Right ventricle myocardium inferior (tissue), 1 donor: ENCODE measurements around the gene TBX18. TPM values are rescaled to one million over a fixed set of nuclear protein-coding genes. Genes with fewer than 3 reads are reported as not detected.
A peak's percentile ranks its signal among the peaks of the same experiment; 100 is the strongest.

Experiments
- ATAC-seq: fragments of 200-7000 bp; cut with Tn5 transposase; one replicate; pipeline ENCODE4 v1.9.1; 2020; ENCODE audit warnings: mild to moderate bottlenecking, moderate library complexity
- DNase-seq: peaks from one replicate; pipeline ENCODE4 v3.0.0; 2021; ENCODE audit errors: missing footprints
- intact Hi-C: fragments of 100-400 bp; cut with DNase I; formaldehyde crosslinking; loops from one replicate; pipeline ENCODE4 v1.11.0; 2022
- total RNA-seq: library from RNA; stranded (reverse); fragmentation: NEBNext Ultra II Directional; extraction: Animal tissue kit (Norgen Biotek cat#: 25700); gene quantifications from one replicate; pipeline ENCODE4 v1.2.1, GENCODE V29; 2021
- donor health status: DM: no; HTN: yes; CAD: no; lungs with severe emphysema.

The TBX18 gene
- total RNA-seq, 1 donor from 2014 or later: 8.4 TPM

DNA sequence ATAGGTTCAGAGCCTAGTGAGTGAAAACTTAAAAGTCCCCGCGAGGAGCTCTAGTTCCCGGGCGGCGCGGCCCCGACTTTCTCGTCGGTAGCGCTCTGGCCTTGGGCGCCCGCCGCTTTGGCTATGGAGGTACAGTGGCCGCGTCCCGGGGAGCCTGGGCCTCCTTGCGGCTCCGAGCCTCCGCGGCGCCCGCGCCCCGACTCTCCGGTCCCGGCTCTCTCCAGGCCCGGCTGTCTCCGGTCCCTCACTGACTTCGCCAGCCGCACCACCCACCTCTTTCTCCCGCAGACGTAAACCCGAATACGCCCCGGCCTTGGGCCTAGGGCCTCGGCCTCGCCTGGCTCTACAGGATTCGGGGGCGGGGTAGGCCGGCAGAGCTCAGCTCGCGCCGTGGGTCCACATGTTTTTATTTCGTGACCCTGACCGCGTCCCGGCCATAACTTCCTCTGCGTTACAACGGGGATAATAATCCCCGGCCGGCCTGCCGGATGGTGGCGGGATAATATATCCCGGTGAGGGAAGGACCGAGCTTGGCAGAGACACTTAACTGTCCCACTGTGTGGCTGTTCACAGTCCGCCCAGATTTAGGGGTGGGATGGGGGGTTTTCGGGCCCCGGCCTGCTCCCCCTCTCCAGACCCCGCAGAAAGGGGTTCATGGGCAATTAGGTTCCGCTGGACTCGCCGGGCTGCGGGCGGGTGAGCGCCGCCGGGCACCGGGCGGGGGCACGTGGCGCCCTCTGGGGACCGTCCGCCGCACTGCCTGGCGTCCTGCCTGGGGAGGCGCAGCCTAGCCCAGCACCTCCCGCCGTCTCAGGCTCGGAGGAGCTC lies 10.0 kb upstream of the TBX18 start:
- intact Hi-C loops: loop anchor here (5.0 to 10.0 kb wide), 2 partner anchors 240 to 352 kb away; no protein-coding TSS in a partner anchor
- DNase-seq (peak; percentile 76), ATAC-seq (peak; percentile 83)

DNA sequence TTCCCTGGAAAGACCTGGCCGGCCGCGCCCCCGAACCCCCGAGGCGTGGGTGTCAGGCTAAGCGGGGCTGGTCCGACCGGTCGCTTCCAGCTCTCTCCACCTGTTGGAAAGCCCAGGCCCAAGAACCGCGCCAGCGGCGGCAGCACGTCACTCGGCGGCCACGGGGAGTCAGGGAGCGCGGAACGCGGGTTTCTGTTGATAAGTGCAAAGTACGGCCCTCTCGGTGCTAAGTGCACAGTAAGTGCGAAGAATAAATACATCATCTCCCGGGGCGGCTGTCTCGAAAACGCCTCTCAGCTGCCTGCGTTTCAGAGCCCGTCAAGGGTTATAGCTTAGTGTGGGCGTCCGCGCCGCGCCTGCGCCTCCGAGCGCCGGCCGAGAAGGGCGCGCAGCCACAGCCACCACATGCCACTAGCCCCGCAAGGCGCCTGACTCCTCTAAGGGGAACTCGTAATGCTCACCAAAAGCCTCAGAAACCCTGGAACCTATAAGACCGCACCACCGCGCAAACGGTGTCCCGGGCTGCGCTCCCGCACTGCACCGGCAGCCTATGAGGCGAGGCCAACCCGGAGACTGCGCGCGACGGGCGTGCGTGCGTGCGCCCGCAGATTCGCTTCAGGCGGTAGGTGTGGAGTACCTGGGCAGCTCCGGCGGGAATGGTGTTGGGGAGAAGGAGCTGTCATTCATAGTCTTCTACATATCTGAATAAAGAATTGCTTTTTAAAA lies 9.2 kb upstream of the TBX18 start:
- intact Hi-C loops: loop anchor here (5.0 to 10.0 kb wide), 2 partner anchors 241 to 351 kb away; no protein-coding TSS in a partner anchor
- DNase-seq: peak; percentile 75
- peak; percentile 62 for ATAC-seq

DNA sequence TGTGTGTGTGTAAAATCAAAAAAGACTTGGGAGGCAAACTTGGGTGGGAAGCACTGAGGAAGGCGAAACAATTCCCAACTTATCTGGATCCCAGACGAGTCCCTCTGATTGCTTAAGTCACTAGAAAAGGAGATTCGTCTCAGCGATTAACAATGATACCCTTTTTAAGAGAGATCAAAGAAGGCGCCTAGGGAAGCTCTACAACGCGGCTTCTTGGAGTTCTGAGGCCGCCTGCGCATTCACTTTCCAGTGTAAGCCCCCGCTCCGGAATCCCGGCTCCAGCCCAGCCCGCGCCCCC lies 8.7 kb upstream of the TBX18 start:
- DNase-seq (no peak), ATAC-seq (no peak)
- intact Hi-C loops: loop anchor here (5.0 to 10.0 kb wide), 2 partner anchors 242 to 351 kb away; no protein-coding TSS in a partner anchor

DNA sequence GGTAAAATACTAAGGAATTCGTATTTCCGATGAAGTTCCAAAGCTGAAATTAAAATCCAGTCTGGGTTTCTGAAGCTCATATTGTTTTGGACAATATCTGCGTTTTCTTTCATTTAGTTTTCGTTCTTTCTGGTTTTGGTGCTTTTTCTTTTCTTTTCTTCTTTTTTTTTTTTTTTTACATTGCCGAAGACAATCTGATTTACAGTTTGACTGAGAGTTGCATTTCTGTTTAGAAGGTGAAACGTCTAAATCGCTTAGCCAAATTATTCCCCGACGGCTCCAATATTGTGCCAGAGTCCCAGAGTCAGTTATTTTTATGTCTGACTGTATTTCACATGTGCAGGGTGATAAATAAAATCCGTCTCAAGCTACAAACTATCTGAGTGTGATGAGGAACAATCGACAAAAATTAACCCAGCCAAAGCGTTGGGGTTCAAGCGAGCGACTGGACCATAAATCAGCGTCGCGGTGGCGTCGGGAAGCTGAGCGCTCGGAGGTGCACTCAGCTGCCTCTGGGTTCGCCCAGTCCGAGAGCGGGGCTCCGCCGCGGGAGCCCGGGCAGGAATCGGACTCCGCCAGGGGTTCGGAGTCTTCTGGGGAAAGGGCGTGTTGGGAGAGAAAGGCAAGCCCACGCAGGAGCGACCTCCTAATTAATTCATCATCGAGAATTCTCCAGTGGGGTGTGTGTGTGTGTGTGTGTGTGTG lies 8.2 kb upstream of the TBX18 start:
- ATAC-seq (peak; percentile 37), DNase-seq (no peak)

DNA sequence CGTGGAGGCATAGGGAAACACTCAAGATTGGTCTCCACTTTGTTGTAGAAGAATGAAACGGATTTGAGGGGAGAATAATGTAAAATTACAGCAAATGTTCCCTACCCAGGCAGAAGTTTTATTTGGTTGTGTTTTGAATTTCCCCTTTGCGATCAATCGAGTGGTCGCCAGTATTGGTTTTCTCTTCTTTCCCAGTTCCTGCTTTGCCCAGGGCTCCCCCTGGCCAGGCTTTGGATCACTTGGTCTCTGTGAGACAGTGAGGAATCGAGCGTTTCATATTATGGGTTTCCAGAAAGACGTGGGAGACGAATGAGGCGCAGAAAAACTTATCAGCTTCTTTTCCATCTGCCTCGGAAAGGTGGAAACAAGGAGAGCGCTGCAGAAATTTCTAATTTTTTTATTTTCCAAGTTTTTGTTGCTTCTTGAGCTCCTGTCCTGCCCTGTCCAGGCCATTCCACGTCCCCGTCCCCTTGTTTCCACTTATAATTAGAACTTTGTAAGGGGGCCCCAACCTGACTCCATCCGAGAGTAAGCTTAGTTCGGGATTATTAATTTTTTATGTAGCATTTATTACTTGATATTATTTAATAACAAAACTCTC lies 7.5 kb upstream of the TBX18 start:
- no peak for DNase-seq
- ATAC-seq: no peak
- intact Hi-C loops: loop anchor here (5.0 to 10.0 kb wide), 2 partner anchors 243 to 350 kb away; no protein-coding TSS in a partner anchor

More for the DNA sequence above, 8.2 kb upstream of the TBX18 start:
- intact Hi-C loops: loop anchor here (5.0 to 10.0 kb wide), 2 partner anchors 242 to 350 kb away; no protein-coding TSS in a partner anchor

DNA sequence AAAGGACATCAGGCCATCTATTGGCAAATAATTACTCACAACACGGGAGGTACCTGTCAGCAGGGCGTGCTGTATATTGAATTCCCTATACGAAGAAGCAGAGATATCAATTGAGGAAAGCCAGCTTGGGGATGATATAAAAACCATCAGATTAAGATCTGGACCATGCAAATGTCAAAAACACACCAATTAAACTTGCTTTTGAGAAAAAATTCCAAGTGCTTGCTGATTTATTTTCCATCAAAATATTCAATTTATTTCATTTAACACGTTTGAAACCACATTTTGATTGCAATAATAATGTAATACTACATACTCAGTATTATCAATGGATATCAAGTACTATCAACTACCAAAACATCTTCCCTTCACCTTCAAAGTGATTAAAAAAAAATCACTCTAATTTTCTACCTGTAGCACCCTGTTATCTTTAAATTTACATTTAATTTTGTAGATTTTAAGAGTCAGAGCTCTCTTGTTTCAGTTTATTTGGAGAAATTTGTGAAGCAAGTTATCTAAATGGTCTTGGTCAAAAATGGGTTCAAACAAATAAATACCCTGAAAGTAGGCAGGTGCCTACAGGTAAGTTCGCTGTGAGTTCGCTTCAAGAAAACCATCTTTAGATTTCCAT lies 6.8 kb upstream of the TBX18 start:
- ATAC-seq (no peak), DNase-seq (no peak)
- intact Hi-C loops: loop anchor here (5.0 to 10.0 kb wide), 2 partner anchors 244 to 349 kb away; no protein-coding TSS in a partner anchor

DNA sequence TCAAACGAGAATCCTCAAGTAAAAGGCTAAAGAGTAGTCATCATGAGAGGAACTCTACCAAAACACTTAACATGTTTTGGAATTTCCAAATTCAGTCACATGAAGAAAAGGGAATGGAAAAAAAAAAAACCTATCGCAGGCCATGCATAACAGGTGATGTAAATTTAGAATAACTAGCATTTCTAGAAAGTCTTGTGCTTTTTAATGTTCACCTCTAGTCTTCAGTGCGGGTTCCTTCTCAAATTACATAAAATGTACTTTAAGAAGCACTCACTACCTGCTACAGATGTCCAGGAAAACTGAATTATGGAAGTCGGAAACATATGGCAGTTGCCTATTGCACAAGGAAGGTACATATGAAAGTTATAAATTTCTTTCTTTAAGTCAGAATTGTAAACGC lies 6.1 kb upstream of the TBX18 start:
- ATAC-seq (no peak), DNase-seq (no peak)
- intact Hi-C loops: loop anchor here (5.0 to 10.0 kb wide), 2 partner anchors 244 to 348 kb away; no protein-coding TSS in a partner anchor

DNA sequence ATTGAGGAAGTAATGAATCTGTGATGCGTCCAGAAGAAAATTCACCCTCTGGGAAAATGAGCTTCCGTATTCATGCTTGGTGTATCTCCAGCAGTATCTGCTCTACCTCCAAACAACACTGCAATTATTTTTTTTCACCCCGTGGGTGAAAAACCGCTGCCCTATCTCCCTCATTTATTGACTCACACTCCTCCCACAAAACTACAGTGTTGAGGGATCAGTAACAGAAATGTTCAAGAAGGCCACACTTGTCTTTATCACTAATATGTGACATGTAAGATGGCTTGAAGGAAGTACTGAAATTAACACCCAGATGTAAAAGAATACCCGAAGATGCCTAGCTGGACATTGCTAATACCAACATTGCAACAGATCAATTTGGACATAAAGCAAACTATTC lies 4.9 kb upstream of the TBX18 start:
- no peak for DNase-seq
- no peak for ATAC-seq
- intact Hi-C loops: loop anchor here (10.0 kb wide), 1 partner anchor 215 kb away; no protein-coding TSS in a partner anchor

DNA sequence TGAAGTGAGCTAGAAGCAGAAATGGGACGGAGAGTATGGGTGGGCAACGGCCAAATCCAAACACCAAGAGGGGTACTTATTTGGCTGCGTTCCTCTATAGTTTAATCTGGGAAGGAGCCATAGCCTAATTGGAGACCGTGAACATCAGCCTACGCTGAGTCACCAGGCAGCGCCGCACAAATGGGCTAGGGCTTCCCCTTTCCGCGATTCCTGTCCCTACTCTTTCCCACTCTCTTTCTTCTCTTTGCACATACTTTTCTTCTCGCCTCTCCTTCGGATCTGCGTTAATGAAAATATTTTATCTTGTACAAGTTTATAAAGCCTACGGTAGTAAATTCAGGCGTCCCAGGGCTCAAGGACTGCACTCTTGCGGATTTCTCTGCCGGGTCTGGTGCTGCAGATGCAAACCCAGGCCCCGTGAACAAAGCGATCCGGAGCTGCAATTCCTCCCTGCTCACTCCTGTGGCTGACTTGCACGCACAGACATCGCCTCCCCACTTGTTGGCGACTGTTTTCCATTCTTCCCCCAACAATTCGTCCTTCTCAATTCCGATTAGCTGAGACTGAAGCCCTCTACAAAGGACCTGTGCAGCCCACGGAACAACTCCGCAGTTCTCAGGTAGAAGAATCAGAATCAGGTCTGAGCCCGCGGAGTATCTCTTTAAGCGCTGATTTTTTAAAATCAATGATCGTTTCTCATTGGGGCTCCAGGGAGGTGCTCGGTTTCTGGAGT lies 4.2 kb upstream of the TBX18 start:
- ATAC-seq (no peak), DNase-seq (no peak)
- intact Hi-C loops: loop anchor here (10.0 kb wide), 1 partner anchor 214 kb away; no protein-coding TSS in a partner anchor

DNA sequence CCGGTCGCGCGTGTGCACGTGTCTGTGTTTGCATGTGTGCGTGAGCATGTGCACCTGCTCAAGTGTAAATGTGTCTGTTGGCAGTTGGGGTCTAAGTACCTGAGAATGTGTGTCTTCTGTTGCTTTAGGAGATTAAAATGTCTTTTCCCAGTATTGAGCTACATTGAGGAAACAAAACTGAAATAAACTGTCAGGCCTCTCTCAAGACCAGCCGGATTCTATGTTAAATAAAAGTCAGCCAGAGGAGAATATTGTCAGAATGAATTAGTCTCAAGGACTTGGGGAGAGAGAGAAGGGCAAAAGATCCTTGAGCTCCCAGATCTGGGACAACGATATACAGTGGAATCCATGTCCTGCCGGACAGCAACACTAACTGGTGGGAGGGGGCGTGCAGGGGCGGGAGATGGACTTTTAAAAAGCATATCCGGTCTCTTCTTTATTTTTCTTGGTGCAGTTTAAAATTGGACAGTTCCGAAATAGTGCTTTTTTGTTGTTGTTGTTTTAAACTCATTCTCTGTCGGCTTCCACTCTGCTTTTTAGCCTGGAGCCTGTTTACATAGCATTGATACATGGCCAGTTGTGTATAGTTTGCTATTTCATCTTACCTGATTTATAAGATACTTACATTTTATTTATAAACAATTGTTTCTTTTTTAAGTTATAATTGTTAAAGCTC lies 3.3 kb upstream of the TBX18 start:
- ATAC-seq: no peak
- no peak for DNase-seq
- intact Hi-C loops: loop anchor here (2.0 to 10.0 kb wide), 2 partner anchors 143 to 213 kb away; no protein-coding TSS in a partner anchor

DNA sequence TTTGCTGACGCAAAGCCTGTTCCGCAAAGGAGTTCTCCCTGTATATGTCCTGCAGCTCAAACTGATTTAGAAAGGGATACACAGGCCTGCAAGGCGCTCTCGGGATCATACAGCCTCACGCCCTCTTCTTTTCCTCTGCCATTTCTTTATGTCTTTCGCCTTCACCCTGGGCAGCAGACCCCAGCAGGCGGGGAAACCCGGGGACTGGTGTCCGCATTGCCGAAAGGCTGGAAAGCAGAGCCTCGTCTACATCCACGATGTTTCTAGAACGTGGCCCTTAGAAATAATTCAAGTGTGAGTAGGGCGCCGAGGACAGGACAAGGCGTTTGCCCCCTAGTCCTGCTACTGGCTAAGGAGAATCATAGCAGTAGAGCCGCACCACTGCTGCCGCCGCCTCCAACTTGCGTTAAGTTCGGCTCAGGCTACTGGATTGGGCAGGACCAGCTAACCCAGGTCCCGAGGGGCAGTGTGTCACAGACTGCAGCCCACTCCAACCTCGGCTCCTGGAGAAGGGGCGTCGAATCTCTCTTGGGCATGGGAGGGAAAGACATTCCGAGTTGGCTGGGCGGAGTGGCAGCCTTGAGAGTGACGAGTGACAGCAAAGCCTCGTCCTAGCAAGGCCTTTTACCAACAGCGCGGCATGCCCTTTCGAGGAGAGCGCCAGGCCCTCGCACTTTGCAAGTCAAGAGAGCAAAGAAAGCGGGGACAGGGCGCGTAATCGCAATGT lies 2.6 kb upstream of the TBX18 start:
- intact Hi-C loops: loop anchor here (2.0 to 10.0 kb wide), 2 partner anchors 142 to 212 kb away; no protein-coding TSS in a partner anchor
- ATAC-seq (no peak), DNase-seq (no peak)

DNA sequence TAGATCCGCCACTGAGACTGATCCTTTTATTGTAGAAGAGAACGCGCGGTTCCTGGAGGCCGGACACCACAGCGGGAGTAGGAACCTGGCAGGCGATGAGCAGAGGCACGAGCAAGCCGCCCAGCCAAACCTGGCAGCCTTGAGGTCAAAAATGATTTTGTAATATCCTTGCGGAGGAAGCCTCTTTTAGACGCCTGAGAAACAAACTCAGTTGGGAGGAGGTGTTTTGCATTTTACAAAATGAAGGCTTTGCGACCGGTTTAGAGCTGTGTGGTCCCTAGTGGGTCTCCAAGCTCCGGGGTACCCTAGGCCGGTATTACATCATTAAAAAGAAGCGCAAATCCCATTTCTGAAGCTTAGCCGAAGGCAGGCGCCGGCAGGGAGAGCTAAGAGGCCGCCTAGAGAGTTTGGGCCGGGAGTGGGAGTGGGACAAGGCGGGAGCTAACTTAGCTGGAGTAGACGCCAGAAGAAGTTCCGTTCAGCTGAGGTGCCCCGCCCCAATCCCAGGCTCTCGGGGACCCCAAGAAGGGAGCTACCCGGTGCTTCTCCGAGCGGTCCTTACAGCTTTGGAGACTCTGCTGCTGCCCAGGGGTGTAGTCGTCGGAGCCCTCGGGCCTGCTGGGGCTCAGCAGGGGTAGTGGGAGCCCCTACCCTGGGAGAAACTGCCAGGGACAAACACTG lies 1.9 kb upstream of the TBX18 start:
- peak; percentile 15 for ATAC-seq
- DNase-seq: no peak
- intact Hi-C loops: loop anchor here (2.0 to 10.0 kb wide), 2 partner anchors 141 to 211 kb away; no protein-coding TSS in a partner anchor

DNA sequence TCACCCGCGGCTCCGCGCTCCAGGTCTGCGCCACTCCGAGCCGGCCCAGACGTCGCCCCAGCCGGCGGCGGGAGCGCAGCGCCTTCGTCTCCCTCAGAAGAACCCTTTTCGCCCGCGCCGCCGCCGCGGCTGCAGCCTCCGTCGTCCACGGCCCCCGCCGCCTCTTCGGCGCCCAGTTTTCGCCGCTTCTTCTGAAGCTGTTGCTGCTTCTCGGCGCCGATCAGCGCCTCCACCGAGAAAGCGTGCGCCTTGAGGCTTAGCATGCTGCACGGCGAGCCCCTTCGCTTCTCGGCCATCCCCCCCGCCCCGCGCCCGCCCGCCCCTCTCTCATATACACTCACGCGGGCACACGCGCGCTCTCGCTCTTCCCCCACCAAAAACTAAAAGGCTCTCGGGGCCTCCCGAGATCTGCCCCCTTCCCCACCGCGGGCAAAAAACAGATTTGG lies 489 bp downstream of the TBX18 start:
- ATAC-seq (no peak), DNase-seq (no peak)
- intact Hi-C loops: loop anchor here (10.0 kb wide), 1 partner anchor 209 kb away; no protein-coding TSS in a partner anchor

DNA sequence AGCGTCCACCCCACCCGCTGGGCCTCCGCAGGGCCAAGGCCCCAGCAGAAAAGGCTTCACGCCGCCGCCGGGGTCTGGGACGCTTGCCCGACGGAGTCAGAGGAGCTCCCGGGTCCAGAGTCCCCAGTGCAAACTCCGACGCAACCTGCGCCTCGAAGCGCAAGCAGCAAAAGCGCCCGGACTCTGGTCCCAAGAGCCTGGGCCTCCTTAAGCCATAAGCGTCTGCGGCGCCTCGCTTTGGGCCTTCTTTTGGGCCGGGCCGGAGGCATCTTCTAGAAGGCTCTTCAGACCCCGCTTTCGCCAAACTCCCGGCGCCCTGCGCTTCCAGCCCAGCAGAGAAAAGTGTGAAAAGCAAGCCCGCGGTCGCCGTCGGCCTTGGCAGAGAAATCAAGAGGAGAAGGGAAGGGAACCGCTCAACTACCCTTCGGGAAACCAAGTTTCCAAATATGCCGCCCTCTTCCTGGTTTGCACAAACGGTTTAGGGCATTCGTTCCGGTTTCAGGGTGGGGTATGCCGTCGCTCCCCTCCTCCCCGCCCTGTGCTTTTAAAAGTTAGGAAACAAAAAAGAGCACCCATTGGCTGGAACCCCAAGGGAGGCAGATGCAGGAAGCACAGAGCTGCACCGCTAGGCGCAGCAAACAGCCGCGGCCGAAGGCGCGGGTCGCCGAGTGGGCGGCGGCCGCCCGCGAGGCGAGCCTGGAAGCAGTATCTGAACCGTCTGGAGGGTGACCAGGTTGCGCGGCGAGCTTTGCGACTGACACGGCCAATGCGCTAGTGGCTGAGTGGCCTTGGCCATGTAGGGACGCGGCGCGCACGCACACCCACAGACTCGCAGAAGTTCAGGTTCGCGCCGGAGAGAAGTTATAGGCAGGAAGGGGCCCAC lies 1.2 kb downstream of the TBX18 start:
- DNase-seq (peak; percentile 82), ATAC-seq (peak; percentile 45)
- intact Hi-C loops: loop anchor here (10.0 kb wide), 1 partner anchor 208 kb away; no protein-coding TSS in a partner anchor
